Fibroblast of skin of scalp (primary cell): ENCODE measurements around the gene SLC35B2.
A peak's percentile ranks its signal among the peaks of the same experiment; 100 is the strongest.

ENCODE experiments used
- DNase-seq: peaks from one replicate; pipeline ENCODE4 v3.0.0-alpha.2; 2013

SLC35B2 gene

DNA sequence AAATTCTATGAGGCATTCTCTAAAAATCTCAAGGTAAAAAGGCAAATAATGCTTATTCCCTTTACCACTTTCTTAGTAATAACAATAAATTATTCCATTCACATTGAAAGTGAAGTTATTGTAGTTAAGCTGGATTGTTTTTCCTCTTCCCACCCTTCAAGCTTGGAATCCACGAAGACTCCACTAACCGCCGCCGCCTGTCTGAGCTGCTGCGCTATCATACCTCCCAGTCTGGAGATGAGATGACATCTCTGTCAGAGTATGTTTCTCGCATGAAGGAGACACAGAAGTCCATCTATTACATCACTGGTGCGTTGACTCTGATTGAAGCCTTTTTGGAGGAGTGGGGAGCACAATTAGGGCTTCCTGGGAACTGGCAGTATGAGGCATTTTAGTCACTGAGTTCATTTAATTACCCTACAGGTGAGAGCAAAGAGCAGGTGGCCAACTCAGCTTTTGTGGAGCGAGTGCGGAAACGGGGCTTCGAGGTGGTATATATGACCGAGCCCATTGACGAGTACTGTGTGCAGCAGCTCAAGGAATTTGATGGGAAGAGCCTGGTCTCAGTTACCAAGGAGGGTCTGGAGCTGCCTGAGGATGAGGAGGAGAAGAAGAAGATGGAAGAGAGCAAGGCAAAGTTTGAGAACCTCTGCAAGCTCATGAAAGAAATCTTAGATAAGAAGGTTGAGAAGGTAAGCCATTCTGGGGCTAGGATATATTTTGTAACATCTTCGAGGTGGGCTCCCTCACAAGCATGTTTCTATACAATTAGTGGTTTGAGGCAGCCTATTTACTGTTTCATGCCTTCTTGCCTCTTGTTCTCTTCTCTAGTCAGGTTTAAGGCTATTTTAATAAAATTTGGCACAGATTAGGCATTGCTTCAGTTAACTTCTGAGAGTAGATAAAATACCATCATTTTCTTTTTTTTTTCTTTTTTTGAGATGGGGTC, 5.5 kb downstream of the SLC35B2 start:
- DNase-seq = no peak

- DNase-seq = no peak
Measured at GRCh38 chr6:44250718-44251123, 6.6 kb downstream of the SLC35B2 start.

GRCh38 chr6:44250067-44250717, 7.1 kb downstream of the SLC35B2 start:
- no peak for DNase-seq

- DNase-seq = no peak
Measured at GRCh38 chr6:44249082-44249748, 8.1 kb downstream of the SLC35B2 start.

GRCh38 chr6:44248579-44248978, 8.7 kb downstream of the SLC35B2 start:
- DNase-seq = no peak

DNA sequence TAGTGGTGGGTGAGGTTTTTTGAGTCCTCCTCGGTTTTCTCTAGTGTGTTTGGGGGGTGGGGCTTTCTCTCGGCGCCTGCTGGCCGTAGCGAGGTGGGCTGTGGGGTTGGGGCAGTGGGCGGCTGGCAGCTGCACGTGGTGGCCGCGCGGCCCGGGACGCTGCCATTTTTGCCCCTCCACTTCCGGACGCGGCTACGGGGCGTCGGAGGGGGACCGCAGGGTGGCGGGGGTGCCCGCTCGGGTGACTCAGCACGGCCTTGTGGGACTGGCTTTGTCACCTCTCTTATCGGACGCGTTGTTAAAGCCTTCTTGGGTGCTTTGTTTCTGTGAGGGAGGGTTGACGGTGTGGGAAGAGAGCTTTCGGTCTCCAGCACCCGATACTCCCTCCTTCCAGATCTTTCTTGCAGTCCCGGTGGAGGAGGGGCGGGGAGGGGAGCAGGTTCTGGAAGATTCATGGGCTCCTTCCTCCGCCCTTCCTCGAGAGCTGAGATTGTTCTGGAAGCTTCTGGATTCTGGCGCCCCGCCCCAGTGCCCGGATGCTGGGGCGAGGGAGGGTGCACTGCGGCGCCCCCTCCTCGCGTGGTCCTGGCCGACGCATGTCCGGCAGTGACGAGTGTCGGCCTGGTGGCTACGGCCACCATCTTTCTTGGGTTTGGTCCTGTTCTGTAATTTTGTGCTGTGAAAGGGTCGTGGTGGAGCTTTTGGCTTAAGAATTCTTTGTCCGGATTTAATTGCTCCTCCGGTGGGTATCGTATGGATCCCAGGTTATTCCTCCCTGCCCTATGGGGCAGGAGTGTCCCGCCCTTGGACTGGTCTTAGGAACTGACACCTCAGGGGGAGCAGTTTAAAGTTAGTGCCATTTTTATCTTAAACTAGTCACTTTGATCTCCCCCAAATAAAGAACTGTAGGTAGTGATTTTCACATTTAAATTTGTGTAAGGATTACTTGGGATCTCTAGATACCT, 9.7 kb downstream of the SLC35B2 start:
- DNase-seq = peak; percentile 58

DNA sequence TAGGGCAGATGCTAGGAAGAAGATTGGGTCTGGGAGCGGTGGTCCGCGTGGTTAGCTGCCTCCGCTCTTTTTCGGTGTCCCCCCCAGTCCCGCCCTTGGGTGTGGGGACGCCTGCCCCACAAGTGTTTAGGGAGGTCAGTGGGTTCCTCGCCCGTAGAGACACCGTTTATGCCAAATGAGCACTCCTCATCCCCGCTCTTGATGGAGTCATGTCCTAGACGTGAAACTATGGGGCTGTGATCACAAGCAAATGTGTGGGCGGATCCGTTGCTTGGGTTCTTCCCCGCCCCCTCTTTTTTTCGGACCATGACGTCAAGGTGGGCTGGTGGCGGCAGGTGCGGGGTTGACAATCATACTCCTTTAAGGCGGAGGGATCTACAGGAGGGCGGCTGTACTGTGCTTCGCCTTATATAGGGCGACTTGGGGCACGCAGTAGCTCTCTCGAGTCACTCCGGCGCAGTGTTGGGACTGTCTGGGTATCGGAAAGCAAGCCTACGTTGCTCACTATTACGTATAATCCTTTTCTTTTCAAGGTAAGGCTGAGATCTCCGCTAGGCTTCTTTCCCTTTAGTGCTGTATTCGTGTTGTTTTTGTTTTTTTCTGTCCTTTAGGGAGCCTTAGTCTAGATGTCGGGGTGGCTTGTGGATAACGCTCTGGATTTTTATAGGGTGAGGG, 10.5 kb downstream of the SLC35B2 start, which contains the start of gene HSP90AB1:
Gene HSP90AB1 (plus strand): TSS at position 439 of the 675 bp plus-strand sequence. CDS start 1,529 bp downstream, outside the sequence.
- DNase-seq = peak; percentile 98

DNA sequence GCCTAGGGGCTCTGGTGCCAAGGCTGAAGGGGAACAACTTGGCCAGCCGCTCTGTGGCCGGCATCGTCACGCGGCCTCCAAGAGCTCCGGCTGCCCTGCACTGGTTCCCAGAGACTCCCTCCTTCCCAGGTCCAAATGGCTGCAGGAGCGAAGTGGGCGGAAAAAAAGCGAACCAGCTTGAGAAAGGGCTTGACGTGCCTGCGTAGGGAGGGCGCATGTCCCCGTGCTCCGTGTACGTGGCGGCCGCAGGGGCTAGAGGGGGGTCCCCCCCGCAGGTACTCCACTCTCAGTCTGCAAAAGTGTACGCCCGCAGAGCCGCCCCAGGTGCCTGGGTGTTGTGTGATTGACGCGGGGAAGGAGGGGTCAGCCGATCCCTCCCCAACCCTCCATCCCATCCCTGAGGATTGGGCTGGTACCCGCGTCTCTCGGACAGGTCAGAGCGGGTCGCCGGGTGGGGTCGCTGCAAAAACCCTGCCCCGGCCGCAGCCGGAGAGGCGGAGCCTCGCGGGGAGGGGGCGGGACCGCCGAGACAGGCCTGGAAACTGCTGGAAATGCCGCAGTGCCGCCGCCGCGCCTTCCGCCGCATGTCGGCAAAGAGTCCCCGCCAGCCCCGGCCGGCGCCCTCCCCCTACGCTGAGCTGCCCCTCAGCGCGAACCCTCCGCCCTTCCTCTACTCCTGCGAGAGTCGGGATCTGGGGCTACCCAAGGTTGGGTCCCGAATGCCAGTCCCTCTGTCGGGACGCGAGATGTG, 11.2 kb downstream of the SLC35B2 start:
- peak; percentile 84 for DNase-seq

DNA sequence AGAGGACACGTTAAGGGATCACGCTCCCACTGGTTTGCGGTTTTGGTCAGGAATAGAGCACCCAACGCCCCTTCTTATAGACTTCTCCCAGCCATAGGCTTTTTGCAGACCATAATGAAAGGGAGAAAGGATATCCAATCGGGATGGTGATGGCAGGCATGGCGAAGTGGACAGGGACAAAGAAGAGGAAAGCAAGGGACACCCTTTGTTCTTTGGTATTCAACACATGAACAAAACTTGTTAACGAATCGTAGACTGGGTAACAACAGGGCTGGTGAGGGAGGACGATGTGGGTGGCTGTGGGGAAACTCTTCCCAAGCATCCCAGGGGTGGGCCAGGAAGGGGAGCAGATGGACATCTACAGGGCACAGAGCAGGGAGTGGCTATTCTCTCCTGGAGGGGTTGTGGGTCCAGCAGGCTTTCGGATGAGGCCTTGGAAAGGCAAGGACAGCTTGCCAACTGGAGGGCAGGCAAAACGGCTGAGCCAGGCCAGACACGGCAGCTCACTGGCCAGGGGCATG, 11.9 kb downstream of the SLC35B2 start:
- no peak for DNase-seq

- DNase-seq = no peak
Measured at GRCh38 chr6:44243345-44243744, 14.0 kb downstream of the SLC35B2 start.

GRCh38 chr6:44238687-44239350, 18.5 kb downstream of the SLC35B2 start:
- no peak for DNase-seq

GRCh38 chr6:44237813-44238433, 19.4 kb downstream of the SLC35B2 start:
- DNase-seq = peak; percentile 73

DNA sequence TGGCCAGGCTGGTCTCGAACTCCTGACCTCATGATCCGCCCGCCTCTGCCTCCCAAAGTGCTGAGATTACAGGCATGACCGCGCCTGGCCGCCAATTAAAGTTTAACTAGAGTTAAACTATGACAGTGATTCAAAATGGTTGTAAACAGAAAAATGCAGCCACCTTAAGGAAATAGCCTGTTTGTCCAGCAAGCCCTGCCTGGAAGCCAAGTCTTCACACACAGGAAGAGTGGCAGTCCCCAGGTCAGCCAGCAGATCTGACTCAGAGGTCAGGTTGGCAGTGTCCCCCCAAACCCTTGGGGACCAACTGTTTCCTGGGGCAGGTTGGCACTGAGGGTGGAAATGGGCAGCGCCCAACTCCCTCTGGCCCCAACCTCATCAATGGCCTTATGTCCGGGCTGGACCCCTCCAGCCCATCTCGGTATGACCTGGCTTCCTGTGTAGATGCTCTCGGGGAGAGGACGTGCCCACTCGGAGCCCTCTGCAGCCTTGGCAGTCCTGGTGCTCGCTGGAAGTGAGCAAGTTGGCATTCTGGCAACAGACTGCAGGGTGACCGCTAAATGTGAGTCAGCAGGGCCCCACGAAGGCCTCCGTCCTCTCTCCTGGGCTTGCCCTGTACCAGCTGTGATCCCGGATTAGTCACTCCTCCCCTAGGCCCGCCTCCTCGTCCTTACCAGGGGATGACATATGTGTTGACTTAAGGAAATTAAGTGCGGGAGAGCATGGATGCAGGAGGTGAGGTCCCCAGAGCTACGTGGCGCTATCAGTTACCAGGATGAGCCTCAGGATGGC, 20.1 kb downstream of the SLC35B2 start:
- DNase-seq = peak; percentile 96

- DNase-seq = no peak
Measured at GRCh38 chr6:44235891-44236516, 21.3 kb downstream of the SLC35B2 start.

DNA sequence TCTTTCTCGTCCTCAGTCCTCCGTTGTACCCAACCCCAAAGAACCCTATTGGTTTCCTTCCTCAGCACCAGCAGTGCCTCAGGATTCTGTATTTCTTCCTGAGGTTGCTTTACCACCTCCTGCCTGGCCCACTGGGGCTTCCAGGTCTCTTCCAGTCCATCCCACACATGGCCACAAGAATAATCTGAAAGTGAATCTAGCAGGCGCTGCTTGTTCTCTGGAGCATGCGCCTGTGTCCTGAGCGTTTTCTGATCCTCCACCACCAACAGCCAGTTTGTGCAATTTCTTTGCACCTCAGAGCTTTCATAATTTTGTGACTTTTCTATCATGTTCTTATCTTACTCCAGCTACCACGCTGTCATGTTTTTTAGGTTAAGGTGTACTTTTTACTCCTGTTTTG, 22.1 kb downstream of the SLC35B2 start:
- no peak for DNase-seq

- peak; percentile 78 for DNase-seq
Measured at GRCh38 chr6:44234101-44235025, 23.0 kb downstream of the SLC35B2 start.
